IMR-90 (cell line): ENCODE data around the gene ERBB4. TPM values are rescaled to one million over a fixed set of nuclear protein-coding genes. Genes with fewer than 3 reads are reported as not detected.

ENCODE experiments used
- ATAC-seq: fragments of 200-7000 bp; cut with Tn5 transposase; 2 replicates; pipeline ENCODE4 v1.9.1; 2020; ENCODE audit warnings: low read depth, mild to moderate bottlenecking, moderate library complexity
- BruUV-seq: library from RNA; stranded (reverse); fragments of 400-500 nt; replicated peaks from 2 replicates; lab custom pipeline; 2021; lab: Mats Ljungman, UMichigan
- CTCF ChIA-PET: fragments of 300-600 bp; formaldehyde crosslinking; extraction: SDS; loops from one replicate; lab custom pipeline; 2021; ENCODE audit warnings: antibody characterized with exemption; lab: Yijun Ruan, JAX
- POLR2A ChIA-PET: fragments of 300-600 bp; sonication (Branson Sonifier 250); formaldehyde crosslinking; loops from one replicate; lab custom pipeline; 2022; ENCODE audit warnings: antibody characterized with exemption; ENCODE audit not compliant: unreplicated experiment; lab: Charles Lee
- DNase-seq: peaks from one replicate; pipeline ENCODE4 v3.0.0; 2013
- H2AFZ ChIP-seq: replicated peaks from 2 replicates; pipeline ENCODE3; 2013; ENCODE audit warnings: low read length, mild to moderate bottlenecking; ENCODE audit not compliant: poor library complexity
- H2AK5ac ChIP-seq: 2 replicates; pipeline ENCODE4 v1.6.1; 2013; ENCODE audit warnings: low read depth, low read length, inconsistent platforms
- H2AK9ac ChIP-seq: replicated peaks from 2 replicates; pipeline ENCODE3; 2013; ENCODE audit warnings: mild to moderate bottlenecking, low read depth, low read length, moderate library complexity; ENCODE audit not compliant: poor library complexity
- H2BK120ac ChIP-seq: 2 replicates; pipeline ENCODE4 v1.6.1; 2013; ENCODE audit warnings: low read depth, low read length, inconsistent platforms
- H2BK15ac ChIP-seq: 3 replicates; pipeline ENCODE4 v1.6.1; 2013; ENCODE audit warnings: low read depth, low read length, inconsistent platforms
- H2BK20ac ChIP-seq: 2 replicates; pipeline ENCODE4 v1.6.1; 2013; ENCODE audit warnings: low read depth, mild to moderate bottlenecking, inconsistent platforms, low read length, moderate library complexity
- H2BK5ac ChIP-seq: 2 replicates; pipeline ENCODE4 v1.6.1; 2013; ENCODE audit warnings: mild to moderate bottlenecking, low read depth, low read length, inconsistent platforms; ENCODE audit not compliant: poor library complexity, severe bottlenecking
- H3K14ac ChIP-seq: replicated peaks from 2 replicates; pipeline ENCODE4 v1.6.1; 2013; ENCODE audit warnings: low read depth, low read length, inconsistent platforms
- H3K18ac ChIP-seq: 2 replicates; pipeline ENCODE4 v1.6.1; 2013; ENCODE audit warnings: low read depth, low read length, control low read depth
- H3K23ac ChIP-seq: 2 replicates; pipeline ENCODE4 v1.6.1; 2013; ENCODE audit warnings: low read depth, low read length, inconsistent platforms
- H3K27ac ChIP-seq: 2 replicates; pipeline ENCODE4 v1.5.1; 2013; ENCODE audit warnings: mild to moderate bottlenecking, control low read depth, low read length; ENCODE audit not compliant: insufficient read depth
- H3K27me3 ChIP-seq: 2 replicates; pipeline ENCODE4 v1.6.1; 2013; ENCODE audit warnings: low read length; ENCODE audit not compliant: control insufficient read depth, insufficient read depth
- H3K36me3 ChIP-seq: 2 replicates; pipeline ENCODE4 v1.6.1; 2013; ENCODE audit warnings: low read length, mixed read lengths; ENCODE audit not compliant: control insufficient read depth, insufficient read depth
- H3K4ac ChIP-seq: 2 replicates; pipeline ENCODE4 v1.6.1; 2013; ENCODE audit warnings: low read depth, low read length, inconsistent platforms
- H3K4me1 ChIP-seq: 2 replicates; pipeline ENCODE4 v1.6.1; 2013; ENCODE audit warnings: low read length, mixed read lengths; ENCODE audit not compliant: control insufficient read depth, insufficient read depth
- H3K4me2 ChIP-seq: 2 replicates; pipeline ENCODE4 v1.6.1; 2013; ENCODE audit warnings: low read depth, mild to moderate bottlenecking, control low read depth, low read length, moderate library complexity
- H3K4me3 ChIP-seq: 2 replicates; pipeline ENCODE4 v1.5.1; 2013; ENCODE audit warnings: low read depth, mild to moderate bottlenecking, control low read depth, low read length, moderate library complexity; ENCODE audit not compliant: insufficient read depth
- H3K56ac ChIP-seq: 2 replicates; pipeline ENCODE4 v1.6.1; 2013; ENCODE audit warnings: low read length, inconsistent platforms; ENCODE audit not compliant: insufficient read depth; ENCODE audit errors: extremely low read depth
- H3K79me1 ChIP-seq, 2 experiments: 2 replicates each; pipeline ENCODE4 v1.6.1; 2013; ENCODE audit warnings: low read length in 2 of 2, inconsistent platforms in 1 of 2, low read depth in 1 of 2
- H3K9ac ChIP-seq: 2 replicates; pipeline ENCODE4 v1.6.1; 2013; ENCODE audit warnings: low read depth, low read length, control low read depth
- H3K9me1 ChIP-seq: 2 replicates; pipeline ENCODE4 v1.6.1; 2013; ENCODE audit warnings: low read length, inconsistent platforms; ENCODE audit not compliant: insufficient read depth
- H3K9me3 ChIP-seq: 2 replicates; pipeline ENCODE4 v1.6.1; 2013; ENCODE audit warnings: low read length; ENCODE audit not compliant: control insufficient read depth, insufficient read depth
- H4K20me1 ChIP-seq: 2 replicates; pipeline ENCODE4 v1.6.1; 2013; ENCODE audit warnings: low read length, inconsistent platforms; ENCODE audit not compliant: insufficient read depth
- H4K5ac ChIP-seq: 2 replicates; pipeline ENCODE4 v1.6.1; 2013; ENCODE audit warnings: mild to moderate bottlenecking, low read depth, low read length, control low read depth
- H4K8ac ChIP-seq, 2 experiments: 2 replicates each; pipeline ENCODE4 v1.6.1; 2013; ENCODE audit warnings: low read depth in 2 of 2, low read length in 2 of 2, control low read depth in 1 of 2, inconsistent platforms in 1 of 2
- H4K91ac ChIP-seq: 2 replicates; pipeline ENCODE4 v1.6.1; 2013; ENCODE audit warnings: low read depth, low read length, inconsistent platforms; ENCODE audit not compliant: insufficient read depth
- CEBPB ChIP-seq: IDR thresholded peaks from 2 replicates; pipeline ENCODE4 v1.6.1; 2012; ENCODE audit warnings: low read depth, low read length, improper control_type of control experiment
- CHD1 ChIP-seq: IDR thresholded peaks from 2 replicates; pipeline ENCODE4 v1.6.1; 2012; ENCODE audit warnings: low read depth, low read length, improper control_type of control experiment
- ELK1 ChIP-seq: fragments of 150-350 bp; IDR thresholded peaks from 2 replicates; pipeline ENCODE4 v1.6.1; 2016; ENCODE audit warnings: low read depth, mild to moderate bottlenecking, low read length, moderate library complexity, borderline replicate concordance
- FOS ChIP-seq: fragments of 150-350 bp; IDR thresholded peaks from 2 replicates; pipeline ENCODE4 v1.6.1; 2016; ENCODE audit warnings: low read depth, low read length
- MAFK ChIP-seq: IDR thresholded peaks from 2 replicates; pipeline ENCODE4 v1.6.1; 2012; ENCODE audit warnings: low read depth, low read length, improper control_type of control experiment
- MXI1 ChIP-seq: IDR thresholded peaks from 2 replicates; pipeline ENCODE4 v1.6.1; 2012; ENCODE audit warnings: low read depth, mild to moderate bottlenecking, low read length, moderate library complexity, borderline replicate concordance
- NFE2L2 ChIP-seq: fragments of 150-350 bp; IDR thresholded peaks from 2 replicates; pipeline ENCODE4 v1.6.1; 2016; ENCODE audit warnings: low read depth, mild to moderate bottlenecking, low read length
- POLR2A ChIP-seq: IDR thresholded peaks from 2 replicates; pipeline ENCODE4 v1.6.1; 2012; ENCODE audit warnings: mild to moderate bottlenecking, low read depth, low read length
- RCOR1 ChIP-seq: IDR thresholded peaks from 2 replicates; pipeline ENCODE4 v1.6.1; 2012; ENCODE audit warnings: mild to moderate bottlenecking, low read length, improper control_type of control experiment; ENCODE audit not compliant: insufficient replicate concordance
- RFX5 ChIP-seq: IDR thresholded peaks from 2 replicates; pipeline ENCODE4 v1.8.0; 2012; ENCODE audit warnings: low read depth, mild to moderate bottlenecking, low read length, moderate library complexity
- SMC3 ChIP-seq: fragments of 150-350 bp; IDR thresholded peaks from 2 replicates; pipeline ENCODE4 v1.6.1; 2016; ENCODE audit warnings: low read depth, mild to moderate bottlenecking, antibody characterized with exemption, low read length, moderate library complexity
- WGBS, 2 experiments: methylation state at CpG; one replicate each; pipeline versions ENCODE4 v1.1.5 to v1.1.7; 2013; ENCODE audit warnings: missing lambda C conversion rate in 2 of 2; ENCODE audit not compliant: insufficient read length in 1 of 2; ENCODE audit errors: extremely low coverage in 2 of 2; 5-methylcytosine and 5-hydroxymethylcytosine counted together
- dilution Hi-C: fragments of 300-500 bp; cut with HindIII; formaldehyde crosslinking; loops from one replicate; pipeline ENCODE4 v1.14.3; 2018; ENCODE audit warnings: low sequenced_read_pairs; ENCODE audit not compliant: unreplicated experiment
- in situ Hi-C: fragments of 300-500 bp; cut with MboI; formaldehyde crosslinking; loops from 3 replicates; pipeline ENCODE4 v1.14.3; 2019; ENCODE audit warnings: low sequenced_read_pairs, inconsistent platforms, mixed read lengths
- intact Hi-C: fragments of 100-400 bp; cut with micrococcal nuclease; formaldehyde crosslinking; loops from 2 replicates; pipeline ENCODE4 v1.10.0; 2022
- polyA plus RNA-seq, 3 experiments: library from polyadenylated mRNA; depleted of rRNA; stranded (reverse); fragments of >200 nt; gene quantifications; 2 replicates each; pipeline ENCODE4 v1.2.3, GENCODE V29; 2012; ENCODE audit warnings: low replicate concordance in 1 of 3
- total RNA-seq: library from RNA; depleted of rRNA; stranded (reverse); fragments of >200 nt; gene quantifications from 2 replicates; pipeline ENCODE4 v1.2.3, GENCODE V29; 2012

The ERBB4 gene
- total and polyA plus RNA-seq, 2 of the 4 experiments (the other 2 are of a cell fraction) = not detected

GRCh38 chr2:212156088-212156487 lies 382.5 kb downstream of the ERBB4 start:
- Histone ChIP-seq H2AK9ac (no peak overlapping the region), H3K4ac (no peak overlapping the region), H4K91ac (no peak overlapping the region), H3K56ac (no peak overlapping the region), H2AK5ac (no peak overlapping the region), H3K9me1 (no peaks in the 10 kb centered on the region), H3K18ac (no peak overlapping the region), H4K5ac (no peak overlapping the region), H2BK20ac (no peak overlapping the region; the same call in 1 of the 2 replicates), H3K36me3 (no peaks in the 10 kb centered on the region), H3K4me2 (no peak overlapping the region), H3K4me1 (0 out of 2 replicates have a peak, but pooled peaks cover 1% of the 10 kb centered on the region), H3K4me3 (no peak overlapping the region), H4K8ac (no peak overlapping the region), H3K23ac (no peak overlapping the region), H2AFZ (no peak overlapping the region), H3K9me3 (no peaks in the 10 kb centered on the region), H2BK5ac (no peak overlapping the region), H3K27ac (no peak overlapping the region), H3K9ac (no peak overlapping the region), H2BK15ac (no peak overlapping the region), H3K79me1 (no peaks in the 10 kb centered on the region), H2BK120ac (no peak overlapping the region), H3K14ac (no peak overlapping the region), H3K27me3 (no peaks in the 10 kb centered on the region), H4K20me1 (no peaks in the 10 kb centered on the region)
- dilution Hi-C loops (no loop called here), in situ Hi-C loops (no loop called here), intact Hi-C loops (no loop called here)
- ATAC-seq (no peak), DNase-seq (no peak)
- BruUV-seq = no TSS peak
- ChIA-PET POLR2A (no interaction called here), CTCF (no interaction called here)
- WGBS, 2 experiments = no CpG with 5 or more reads among the region's 3 CpGs
- TF ChIP-seq RCOR1 (no peak), ELK1 (no peak), CHD1 (no peak), MAFK (no peak), FOS (no peak), NFE2L2 (no peak), SMC3 (no peak), RFX5 (no peak), CEBPB (no peak), MXI1 (no peak), POLR2A (no peak)
